Astrocyte (in vitro differentiated cells and primary cell): ENCODE data around the gene WDR33. TPM values are rescaled to one million over a fixed set of nuclear protein-coding genes. Genes with fewer than 3 reads are reported as not detected.

Experiments
- DNase-seq: peaks from one replicate; pipeline ENCODE4 v3.0.0-alpha.2; 2010; ENCODE audit warnings: low read depth
- FAIRE-seq: peaks from 2 replicates; lab custom pipeline; 2011; peaks lifted over from hg19 to GRCh38; lab: Jason Lieb, UNC
- H2AFZ ChIP-seq: 2 replicates; pipeline ENCODE4 v1.6.0; 2012; ENCODE audit warnings: low read depth, low read length, inconsistent platforms
- H3K27ac ChIP-seq: 2 replicates; pipeline ENCODE4 v1.5.1; 2011; ENCODE audit warnings: low read depth, low read length, inconsistent platforms
- H3K27me3 ChIP-seq: 2 replicates; pipeline ENCODE4 v1.6.0; 2011; ENCODE audit warnings: low read length, inconsistent platforms; ENCODE audit not compliant: insufficient read depth
- H3K36me3 ChIP-seq: 2 replicates; pipeline ENCODE4 v1.5.1; 2011; ENCODE audit warnings: low read length, inconsistent platforms; ENCODE audit not compliant: insufficient read depth
- H3K4me1 ChIP-seq: 2 replicates; pipeline ENCODE4 v1.5.1; 2011; ENCODE audit warnings: low read length, inconsistent platforms; ENCODE audit not compliant: insufficient read depth
- H3K4me2 ChIP-seq: 2 replicates; pipeline ENCODE4 v1.6.0; 2012; ENCODE audit warnings: low read length, inconsistent platforms
- H3K4me3 ChIP-seq: 2 replicates; pipeline ENCODE4 v1.5.1; 2011; ENCODE audit warnings: low read depth, mild to moderate bottlenecking, low read length, inconsistent platforms; ENCODE audit not compliant: insufficient read depth
- H3K79me2 ChIP-seq: 2 replicates; pipeline ENCODE4 v1.6.0; 2012; ENCODE audit warnings: mild to moderate bottlenecking, low read length, inconsistent platforms; ENCODE audit not compliant: insufficient read depth
- H3K9ac ChIP-seq: 2 replicates; pipeline ENCODE4 v1.6.0; 2012; ENCODE audit warnings: mild to moderate bottlenecking, low read length, inconsistent platforms
- H3K9me3 ChIP-seq: 2 replicates; pipeline ENCODE4 v1.5.1; 2012; ENCODE audit warnings: low read depth, mild to moderate bottlenecking, low read length, inconsistent platforms; ENCODE audit not compliant: insufficient read depth
- H4K20me1 ChIP-seq: 2 replicates; pipeline ENCODE4 v1.6.0; 2012; ENCODE audit warnings: low read length, inconsistent platforms; ENCODE audit not compliant: insufficient read depth
- H3K27ac Mint-ChIP-seq: one replicate; pipeline ENCODE4 v1.8.0; 2021; ENCODE audit warnings: mild to moderate bottlenecking, mixed read lengths; ENCODE audit not compliant: unreplicated experiment
- H3K27me3 Mint-ChIP-seq: one replicate; pipeline ENCODE4 v1.8.0; 2021; ENCODE audit warnings: low read depth, mixed read lengths; ENCODE audit not compliant: unreplicated experiment
- H3K36me3 Mint-ChIP-seq: one replicate; pipeline ENCODE4 v1.8.0; 2021; ENCODE audit warnings: low read depth, mixed read lengths; ENCODE audit not compliant: unreplicated experiment
- H3K4me1 Mint-ChIP-seq: one replicate; pipeline ENCODE4 v1.8.0; 2021; ENCODE audit warnings: low read depth, mixed read lengths; ENCODE audit not compliant: unreplicated experiment
- H3K4me3 Mint-ChIP-seq: one replicate; pipeline ENCODE4 v1.8.0; 2021; ENCODE audit warnings: mild to moderate bottlenecking, moderate library complexity, mixed read lengths; ENCODE audit not compliant: unreplicated experiment
- H3K9me3 Mint-ChIP-seq: one replicate; pipeline ENCODE4 v1.8.0; 2021; ENCODE audit warnings: mild to moderate bottlenecking, mixed read lengths; ENCODE audit not compliant: unreplicated experiment
- CTCF ChIP-seq: IDR thresholded peaks from 2 replicates; pipeline ENCODE4 v1.5.1; 2011; ENCODE audit warnings: low read depth, mild to moderate bottlenecking, inconsistent platforms, low read length, moderate library complexity; ENCODE audit not compliant: insufficient read depth
- EZH2 ChIP-seq: IDR thresholded peaks from 2 replicates; pipeline ENCODE4 v1.6.1; 2012; ENCODE audit warnings: mild to moderate bottlenecking, low read length, inconsistent platforms; ENCODE audit not compliant: insufficient read depth
- total RNA-seq: library from RNA; stranded (reverse); gene quantifications from 2 replicates; pipeline ENCODE4 v1.2.1, GENCODE V29; 2021

WDR33 gene
- total RNA-seq, 1 donor from 2014 or later: 40.9 TPM

DNA sequence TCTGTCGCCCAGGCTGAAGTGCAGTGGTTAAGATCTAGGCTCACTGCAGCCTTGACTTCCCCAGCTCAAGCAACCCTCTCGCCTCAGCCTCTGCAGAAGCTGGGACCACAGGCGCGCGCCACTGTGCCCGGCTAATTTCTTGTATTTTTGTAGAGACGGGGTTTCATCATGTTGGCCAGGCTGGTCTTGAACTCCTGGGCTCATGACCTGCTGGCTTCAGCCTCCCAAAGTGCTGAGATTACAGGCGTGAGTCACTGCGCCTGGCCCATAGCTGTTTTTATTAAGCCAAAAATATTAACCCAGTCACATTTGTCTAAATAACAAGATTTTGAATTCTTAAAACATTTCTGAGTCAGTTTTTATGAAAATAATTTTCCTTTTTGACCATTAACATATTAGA is 116.0 kb downstream of the WDR33 start:
- Histone ChIP-seq H3K79me2 (no peaks in the 10 kb centered on the region), H2AFZ (no peak overlapping the region), H3K9me3 (no peaks in the 10 kb centered on the region), H3K9ac (no peak overlapping the region), H3K4me3 (no peak overlapping the region), H3K4me2 (no peak overlapping the region), H3K36me3 (no peaks in the 10 kb centered on the region), H4K20me1 (no peaks in the 10 kb centered on the region), H3K4me1 (peaks cover 3% of the 10 kb centered on the region), H3K27me3 (no peaks in the 10 kb centered on the region), H3K27ac (no peak overlapping the region)
- H3K4me3 Mint-ChIP-seq: no peak overlapping the region
- no peak for FAIRE-seq
- peaks cover 3% of the 10 kb centered on the region for H3K4me1 Mint-ChIP-seq
- TF ChIP-seq EZH2 (no peak), CTCF (no peak)
- H3K27me3 Mint-ChIP-seq: no peaks in the 10 kb centered on the region
- H3K36me3 Mint-ChIP-seq: peaks cover 11% of the 10 kb centered on the region
- no peak for DNase-seq
- H3K9me3 Mint-ChIP-seq: peaks cover 15% of the 10 kb centered on the region
- H3K27ac Mint-ChIP-seq: no peak overlapping the region

DNA sequence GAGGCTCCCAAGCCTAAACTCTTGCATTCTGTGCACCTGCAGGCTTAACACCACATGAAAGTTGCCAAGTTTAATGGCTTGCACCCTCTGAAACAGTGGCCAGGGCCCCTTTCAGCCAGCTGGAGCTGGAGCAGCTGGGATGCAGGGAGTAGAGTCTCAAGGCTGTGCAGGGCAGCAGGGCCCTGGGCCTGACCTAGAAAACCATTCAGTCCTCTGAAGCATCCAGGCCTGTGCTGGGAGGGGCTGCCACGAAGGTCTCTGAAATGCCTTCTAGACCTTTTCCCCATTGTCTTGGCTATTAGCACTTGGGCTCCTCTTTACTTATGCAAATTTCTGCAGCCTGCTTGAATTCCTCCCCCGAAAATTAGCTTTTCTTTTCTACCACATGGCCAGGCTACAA is 120.3 kb downstream of the WDR33 start:
- DNase-seq (no peak), FAIRE-seq (no peak)
- no peaks in the 10 kb centered on the region for H3K4me1 ChIP-seq
- TF ChIP-seq EZH2 (no peak), CTCF (no peak)
- no peaks in the 10 kb centered on the region for H3K36me3 ChIP-seq
- no peaks in the 10 kb centered on the region for H3K27me3 ChIP-seq
- no peaks in the 10 kb centered on the region for H4K20me1 ChIP-seq
- Mint-ChIP-seq H3K36me3 (peaks cover 5% of the 10 kb centered on the region), H3K4me3 (no peak overlapping the region), H3K9me3 (peaks cover 20% of the 10 kb centered on the region), H3K4me1 (peaks cover 5% of the 10 kb centered on the region), H3K27me3 (no peaks in the 10 kb centered on the region), H3K27ac (no peak overlapping the region)
- no peak overlapping the region for H3K4me3 ChIP-seq
- H3K27ac ChIP-seq: no peak overlapping the region
- H3K9ac ChIP-seq: no peak overlapping the region
- H3K4me2 ChIP-seq: no peak overlapping the region
- H2AFZ ChIP-seq: no peak overlapping the region
- H3K79me2 ChIP-seq: no peaks in the 10 kb centered on the region
- H3K9me3 ChIP-seq: peaks cover 3% of the 10 kb centered on the region

DNA sequence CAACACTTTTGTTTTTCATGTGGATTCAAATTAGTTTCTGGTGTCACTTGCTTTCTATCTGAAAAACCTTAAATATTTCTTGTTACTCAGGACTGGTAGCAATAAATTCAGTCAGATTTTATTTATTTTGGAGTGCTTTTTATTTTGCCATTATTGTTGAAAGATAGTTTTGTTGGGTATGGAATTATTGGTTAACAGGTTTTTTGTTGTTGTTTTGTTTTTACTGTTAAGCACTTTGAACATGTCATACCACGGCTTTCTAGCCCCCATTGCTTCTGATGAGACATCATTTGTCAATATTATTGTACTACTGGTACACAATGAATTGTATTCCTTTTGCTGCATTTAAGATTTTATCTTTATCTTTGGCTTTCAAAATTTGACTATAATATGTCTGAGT is 122.6 kb downstream of the WDR33 start:
- no peak overlapping the region for H3K27ac ChIP-seq
- TF ChIP-seq CTCF: no peak
- no peak for TF ChIP-seq EZH2
- Mint-ChIP-seq H3K27ac (no peak overlapping the region), H3K27me3 (no peaks in the 10 kb centered on the region), H3K4me1 (peaks cover 18% of the 10 kb centered on the region), H3K36me3 (peaks cover 5% of the 10 kb centered on the region), H3K4me3 (no peak overlapping the region), H3K9me3 (peaks cover 20% of the 10 kb centered on the region)
- no peaks in the 10 kb centered on the region for H3K4me1 ChIP-seq
- no peak overlapping the region for H3K4me2 ChIP-seq
- H2AFZ ChIP-seq: no peak overlapping the region
- peaks cover 3% of the 10 kb centered on the region for H3K9me3 ChIP-seq
- DNase-seq (no peak), FAIRE-seq (no peak)
- no peak overlapping the region for H3K4me3 ChIP-seq
- H3K79me2 ChIP-seq: no peaks in the 10 kb centered on the region
- no peaks in the 10 kb centered on the region for H3K36me3 ChIP-seq
- H3K27me3 ChIP-seq: no peaks in the 10 kb centered on the region
- no peaks in the 10 kb centered on the region for H4K20me1 ChIP-seq
- no peak overlapping the region for H3K9ac ChIP-seq
